ENCODE data around the gene TBCA.

The TBCA gene

GRCh38 chr5:77775790-77776553 lies at the start of gene TBCA:
TSS of gene TBCA (minus strand) at chr5:77776339. CDS start at chr5:77776257, 82 bp downstream.
- in situ Hi-C loops (cut with MboI; ENCODE audit: low sequenced_read_pairs): no loop called here

- in situ Hi-C loops (cut with MboI; ENCODE audit: low sequenced_read_pairs): no loop called here
These were observed 48.8 kb upstream of the TBCA start for GRCh38 chr5:77824981-77825380.

- in situ Hi-C loops (cut with MboI; ENCODE audit: low sequenced_read_pairs): no loop called here
These were observed 40.5 kb upstream of the TBCA start for GRCh38 chr5:77816686-77817085.

- in situ Hi-C loops (cut with MboI; ENCODE audit: low sequenced_read_pairs): no loop called here
These were observed 36.9 kb upstream of the TBCA start for GRCh38 chr5:77812926-77813589.

GRCh38 chr5:77806213-77806843 lies 30.2 kb upstream of the TBCA start:
- in situ Hi-C loops (cut with MboI; ENCODE audit: low sequenced_read_pairs): no loop called here

- in situ Hi-C loops (cut with MboI; ENCODE audit: low sequenced_read_pairs): no loop called here
These were observed 22.3 kb upstream of the TBCA start for GRCh38 chr5:77798456-77798855.

GRCh38 chr5:77797136-77797535 lies 21.0 kb upstream of the TBCA start:
- in situ Hi-C loops (cut with MboI; ENCODE audit: low sequenced_read_pairs): no loop called here

- in situ Hi-C loops (cut with MboI; ENCODE audit: low sequenced_read_pairs): no loop called here
These were observed 19.7 kb upstream of the TBCA start for GRCh38 chr5:77795846-77796245.

- in situ Hi-C loops (cut with MboI; ENCODE audit: low sequenced_read_pairs): no loop called here
These were observed 19.1 kb upstream of the TBCA start for GRCh38 chr5:77795268-77795667.

GRCh38 chr5:77791926-77792325 lies 15.8 kb upstream of the TBCA start:
- in situ Hi-C loops (cut with MboI; ENCODE audit: low sequenced_read_pairs): no loop called here

GRCh38 chr5:77791356-77791755 lies 15.2 kb upstream of the TBCA start:
- in situ Hi-C loops (cut with MboI; ENCODE audit: low sequenced_read_pairs): no loop called here

- in situ Hi-C loops (cut with MboI; ENCODE audit: low sequenced_read_pairs): no loop called here
These were observed 9.1 kb upstream of the TBCA start for GRCh38 chr5:77785229-77785628.

- in situ Hi-C loops (cut with MboI; ENCODE audit: low sequenced_read_pairs): no loop called here
These were observed 8.6 kb upstream of the TBCA start for GRCh38 chr5:77784735-77785134.

GRCh38 chr5:77781076-77781475 lies 4.9 kb upstream of the TBCA start:
- in situ Hi-C loops (cut with MboI; ENCODE audit: low sequenced_read_pairs): no loop called here

GRCh38 chr5:77778881-77779438 lies 2.8 kb upstream of the TBCA start:
- in situ Hi-C loops (cut with MboI; ENCODE audit: low sequenced_read_pairs): no loop called here

GRCh38 chr5:77778398-77778797 lies 2.3 kb upstream of the TBCA start:
- in situ Hi-C loops (cut with MboI; ENCODE audit: low sequenced_read_pairs): no loop called here

GRCh38 chr5:77777911-77778310 lies 1.8 kb upstream of the TBCA start:
- in situ Hi-C loops (cut with MboI; ENCODE audit: low sequenced_read_pairs): no loop called here

- in situ Hi-C loops (cut with MboI; ENCODE audit: low sequenced_read_pairs): no loop called here
These were observed 1.2 kb upstream of the TBCA start for GRCh38 chr5:77777281-77777892.

- in situ Hi-C loops (cut with MboI; ENCODE audit: low sequenced_read_pairs): no loop called here
These were observed 541 bp upstream of the TBCA start for GRCh38 chr5:77776554-77777206.

- in situ Hi-C loops (cut with MboI; ENCODE audit: low sequenced_read_pairs): no loop called here
These were observed 954 bp downstream of the TBCA start for GRCh38 chr5:77774981-77775789.

Data from hTERT RPE-1 (cell line).